ENCODE measurements around the gene CDC34. TPM values are rescaled to one million over a fixed set of nuclear protein-coding genes. Genes with fewer than 3 reads are reported as not detected.

The CDC34 gene
- polyA plus RNA-seq, 2 of the 4 experiments (the other 2 are of a cell fraction), result 37.4 to 62.6 TPM

GRCh38 chr19:491146-491741 is 40.3 kb upstream of the CDC34 start:
- no peak for FAIRE-seq
- Histone ChIP-seq H3K4me3 (no peak overlapping the region), H3K4me1 (peaks cover 5% of the 10 kb centered on the region; the same call in 1 of the 3 replicates), H3K4me2 (no peak overlapping the region), H3K27ac (0 out of 6 replicates have a peak overlapping the region, but pooled peaks of 1 of the 2 experiments have one; percentile 18), H3K9me3 (no peaks in the 10 kb centered on the region)
- CTCF ChIA-PET, result interaction anchor here (0.7 to 1.8 kb wide), 3 partner anchors 15 to 188 kb away, joined by 3 to 8 read pairs (median 5); no protein-coding TSS in a partner anchor
- no peak for ATAC-seq
- no peak for DNase-seq (ENCODE audit: low read depth in 1 of 2, low spot score in 1 of 2)
- POLR2A ChIA-PET, result no interaction called here
- TF ChIP-seq HMGXB4 (CRISPR knock-in tag; IDR thresholded peaks at IDR 0.05; ENCODE audit: borderline replicate concordance) (no peak), HES2 (IDR thresholded peaks at IDR 0.05) (no peak), MAFK (IDR thresholded peaks at IDR 0.05; ENCODE audit: partially characterized antibody) (no peak), HOXA7 (CRISPR knock-in tag; IDR thresholded peaks at IDR 0.05) (no peak), RNF2 (IDR thresholded peaks at IDR 0.05; ENCODE audit: borderline replicate concordance, low read depth) (no peak)
- WGBS (ENCODE audit: missing lambda C conversion rate), result 87% methylated on average over 16 of the region's 32 CpGs

GRCh38 chr19:492091-492531 is 39.4 kb upstream of the CDC34 start:
- Histone ChIP-seq H3K4me3 (no peak overlapping the region), H3K4me2 (no peak overlapping the region), H3K9me3 (no peaks in the 10 kb centered on the region), H3K4me1 (peaks cover 5% of the 10 kb centered on the region; the same call in 1 of the 3 replicates), H3K27ac (no peak overlapping the region)
- no peak for TF ChIP-seq CHD4 (IDR thresholded peaks at IDR 0.05; ENCODE audit: borderline replicate concordance)
- TF ChIP-seq NFE2L2 (conservative IDR thresholded peaks at IDR 0.05; ENCODE audit: low read length), result no peak
- TF ChIP-seq ZSCAN20 (CRISPR knock-in tag; IDR thresholded peaks at IDR 0.05), result no peak
- TF ChIP-seq SREBF2 (IDR thresholded peaks at IDR 0.05), result no peak
- TF ChIP-seq HOXB13 (CRISPR knock-in tag; IDR thresholded peaks at IDR 0.05; ENCODE audit: low read depth), result no peak
- TF ChIP-seq CEBPB (IDR thresholded peaks at IDR 0.05), result no peak
- TF ChIP-seq HOXB5 (CRISPR knock-in tag; IDR thresholded peaks at IDR 0.05), result no peak
- no peak for TF ChIP-seq RFX5 (IDR thresholded peaks at IDR 0.05)
- TF ChIP-seq ESRRA (IDR thresholded peaks at IDR 0.05; ENCODE audit: borderline replicate concordance, low read length), result no peak
- no peak for TF ChIP-seq REST (IDR thresholded peaks at IDR 0.05)
- no peak for TF ChIP-seq EHMT2 (IDR thresholded peaks at IDR 0.05; ENCODE audit: low read depth)
- no peak for TF ChIP-seq KDM1A (IDR thresholded peaks at IDR 0.05; ENCODE audit: low read depth)
- no peak for TF ChIP-seq FOXS1 (CRISPR knock-in tag; IDR thresholded peaks at IDR 0.05)
- no peak for TF ChIP-seq KDM5A (IDR thresholded peaks at IDR 0.05)
- FAIRE-seq, result no peak
- DNase-seq (ENCODE audit: low read depth in 1 of 2, low spot score in 1 of 2), result no peak
- WGBS (ENCODE audit: missing lambda C conversion rate), result 78% methylated on average over 6 of the region's 19 CpGs
- POLR2A ChIA-PET, result no interaction called here
- CTCF ChIA-PET, result interaction anchor here (1.7 kb wide), 1 partner anchor 19 kb away, joined by 5 read pairs; no protein-coding TSS in a partner anchor
- ATAC-seq, result no peak
